ENCODE results near the gene EIF2D. TPM values are rescaled to one million over a fixed set of nuclear protein-coding genes. Genes with fewer than 3 reads are reported as not detected.

The EIF2D gene
- total and polyA plus RNA-seq, 2 of the 13 experiments (the other 11 are each of a cell fraction or from before 2014, with no cell fraction given): 45.1 to 64.9 TPM

DNA sequence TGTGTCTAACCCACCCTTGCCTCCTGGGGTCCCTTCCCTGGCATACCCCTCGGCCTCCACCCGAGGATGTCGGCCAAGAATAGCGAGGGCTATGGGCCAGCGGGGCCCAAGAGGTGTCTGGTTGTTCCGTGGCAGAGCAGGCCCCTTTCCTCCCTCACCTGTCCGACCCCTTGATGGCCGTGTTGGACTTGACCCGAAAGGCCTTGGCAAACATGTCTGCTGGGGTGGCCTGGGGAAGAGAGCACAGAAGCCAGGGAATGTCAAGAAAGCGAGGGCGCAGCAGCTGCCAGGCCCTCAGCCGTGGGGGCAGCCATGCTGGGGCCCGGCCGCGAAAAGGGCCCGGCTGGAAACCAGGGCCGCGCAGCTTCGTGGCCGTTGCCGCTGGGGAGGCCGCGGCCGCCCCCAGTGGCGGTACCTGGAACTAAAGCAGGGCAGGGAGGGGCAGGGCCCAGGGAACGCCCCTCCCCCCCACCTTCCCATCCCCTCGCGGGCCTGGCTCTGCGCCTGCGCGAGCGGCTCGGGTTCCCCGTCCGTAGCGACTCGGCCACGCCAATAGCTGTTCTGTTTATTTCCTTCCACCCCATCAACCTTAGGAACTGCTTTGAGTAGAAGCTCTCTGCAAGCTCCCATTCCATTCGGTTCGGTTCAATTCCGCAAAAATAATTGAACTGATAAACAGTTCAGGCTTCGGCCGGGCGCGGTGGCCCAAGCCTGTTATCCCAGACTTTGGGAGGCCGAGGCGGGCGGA lies at the start of gene EIF2D (continued):
- TF ChIP-seq YEATS2 (CRISPR knock-in tag; IDR thresholded peaks at IDR 0.05; ENCODE audit: borderline replicate concordance) (peak; percentile 98), RFXAP (CRISPR knock-in tag; IDR thresholded peaks at IDR 0.05; ENCODE audit: borderline replicate concordance) (peak; percentile 94), ZNF766 (CRISPR knock-in tag; IDR thresholded peaks at IDR 0.05; ENCODE audit: borderline replicate concordance) (peak; percentile 95), POGK (CRISPR knock-in tag; conservative IDR thresholded peaks at IDR 0.05) (peak; percentile 99), CREM (IDR thresholded peaks at IDR 0.05) (no peak; the same call in 1 of the 2 replicates), CREM (CRISPR knock-in tag; IDR thresholded peaks at IDR 0.05) (no peak), MED8 (CRISPR knock-in tag; IDR thresholded peaks at IDR 0.05; ENCODE audit: insufficient replicate concordance) (peak; percentile 86), HMG20A (CRISPR knock-in tag; IDR thresholded peaks at IDR 0.05; ENCODE audit: borderline replicate concordance) (0 out of 2 replicates have a peak, but pooled peaks have one; percentile 46), CREB1 (IDR thresholded peaks at IDR 0.05) (peak; percentile 9; the same call in 1 of the 2 replicates), CREB1 (CRISPR knock-in tag; IDR thresholded peaks at IDR 0.05) (no peak), TOPORS (CRISPR knock-in tag; IDR thresholded peaks at IDR 0.05) (peak; percentile 94), ZNF513 (CRISPR knock-in tag; conservative IDR thresholded peaks at IDR 0.05) (peak; percentile 46; the same call in 1 of the 2 replicates), MEIS2 (CRISPR knock-in tag; IDR thresholded peaks at IDR 0.05) (peak; percentile 94), MEF2D (CRISPR knock-in tag; IDR thresholded peaks at IDR 0.05) (no peak; the same call in 1 of the 2 replicates), ZBED4 (CRISPR knock-in tag; IDR thresholded peaks at IDR 0.05; ENCODE audit: borderline replicate concordance) (peak; percentile 83), ZNF124 (CRISPR knock-in tag; IDR thresholded peaks at IDR 0.05) (peak; percentile 95)
- TF ChIP-seq, protein P1, sequence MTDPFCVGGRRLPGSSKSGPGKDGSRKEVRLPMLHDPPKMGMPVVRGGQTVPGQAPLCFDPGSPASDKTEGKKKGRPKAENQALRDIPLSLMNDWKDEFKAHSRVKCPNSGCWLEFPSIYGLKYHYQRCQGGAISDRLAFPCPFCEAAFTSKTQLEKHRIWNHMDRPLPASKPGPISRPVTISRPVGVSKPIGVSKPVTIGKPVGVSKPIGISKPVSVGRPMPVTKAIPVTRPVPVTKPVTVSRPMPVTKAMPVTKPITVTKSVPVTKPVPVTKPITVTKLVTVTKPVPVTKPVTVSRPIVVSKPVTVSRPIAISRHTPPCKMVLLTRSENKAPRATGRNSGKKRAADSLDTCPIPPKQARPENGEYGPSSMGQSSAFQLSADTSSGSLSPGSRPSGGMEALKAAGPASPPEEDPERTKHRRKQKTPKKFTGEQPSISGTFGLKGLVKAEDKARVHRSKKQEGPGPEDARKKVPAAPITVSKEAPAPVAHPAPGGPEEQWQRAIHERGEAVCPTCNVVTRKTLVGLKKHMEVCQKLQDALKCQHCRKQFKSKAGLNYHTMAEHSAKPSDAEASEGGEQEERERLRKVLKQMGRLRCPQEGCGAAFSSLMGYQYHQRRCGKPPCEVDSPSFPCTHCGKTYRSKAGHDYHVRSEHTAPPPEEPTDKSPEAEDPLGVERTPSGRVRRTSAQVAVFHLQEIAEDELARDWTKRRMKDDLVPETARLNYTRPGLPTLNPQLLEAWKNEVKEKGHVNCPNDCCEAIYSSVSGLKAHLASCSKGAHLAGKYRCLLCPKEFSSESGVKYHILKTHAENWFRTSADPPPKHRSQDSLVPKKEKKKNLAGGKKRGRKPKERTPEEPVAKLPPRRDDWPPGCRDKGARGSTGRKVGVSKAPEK (CRISPR knock-in tag; IDR thresholded peaks at IDR 0.05; ENCODE audit: borderline replicate concordance): 0 out of 2 replicates have a peak, but pooled peaks have one; percentile 55
- TF ChIP-seq, protein P2, sequence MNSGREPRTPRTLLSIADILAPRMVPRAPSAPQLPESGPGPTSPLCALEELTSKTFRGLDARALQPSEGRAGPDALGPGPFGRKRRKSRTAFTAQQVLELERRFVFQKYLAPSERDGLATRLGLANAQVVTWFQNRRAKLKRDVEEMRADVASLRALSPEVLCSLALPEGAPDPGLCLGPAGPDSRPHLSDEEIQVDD (CRISPR knock-in tag; IDR thresholded peaks at IDR 0.05; ENCODE audit: borderline replicate concordance): peak; percentile 73; the same call in 1 of the 2 replicates
